Tibial nerve (tissue), 3 donors: Measurements from ENCODE around the gene BIRC6.
"Not testable (repeated sequence)": the region's sequence is repeated elsewhere in the genome, so short reads cannot be mapped to it uniquely, and the experiment has no call there.

Experiments
- POLR2A ChIP-seq, 2 donors: fragments of 450-650 bp; IDR thresholded peaks; one replicate each; pipeline ENCODE4 v1.6.1; 2017; ENCODE audit warnings: antibody characterized with exemption in 2 of 2, mild to moderate bottlenecking in 2 of 2, moderate library complexity in 2 of 2
- TF ChIP-seq, protein P1 (sequence below), 5 experiments: fragments of 200-600 bp in 3 of 5; fragments of 450-650 bp in 2 of 5; sonication (generic) in 3 of 5; IDR thresholded peaks; one replicate each; pipeline ENCODE4 v1.5.1; 2016 to 2019; ENCODE audit warnings: antibody characterized with exemption in 5 of 5, mild to moderate bottlenecking in 3 of 5, moderate library complexity in 2 of 5

DNA sequence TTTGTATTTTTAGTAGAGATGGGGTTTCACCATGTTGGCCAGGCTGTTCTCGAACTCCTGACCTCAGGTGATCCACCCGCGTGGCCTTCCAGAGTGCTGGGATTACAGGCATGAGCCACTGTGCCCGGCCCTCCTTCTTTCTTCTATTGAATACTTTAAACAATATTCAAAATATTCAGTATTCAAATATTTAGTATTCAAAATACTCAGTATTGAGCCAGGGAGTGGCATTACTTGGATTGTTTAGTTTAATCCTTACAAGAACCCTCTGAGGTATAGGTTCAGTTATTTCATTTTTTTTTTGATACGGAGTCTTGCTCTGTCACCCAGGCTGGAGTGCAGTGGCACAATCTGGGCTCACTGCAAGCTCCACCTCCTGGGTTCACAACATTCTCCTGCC, 281.7 kb downstream of the BIRC6 start:
- TF ChIP-seq, protein P1, sequence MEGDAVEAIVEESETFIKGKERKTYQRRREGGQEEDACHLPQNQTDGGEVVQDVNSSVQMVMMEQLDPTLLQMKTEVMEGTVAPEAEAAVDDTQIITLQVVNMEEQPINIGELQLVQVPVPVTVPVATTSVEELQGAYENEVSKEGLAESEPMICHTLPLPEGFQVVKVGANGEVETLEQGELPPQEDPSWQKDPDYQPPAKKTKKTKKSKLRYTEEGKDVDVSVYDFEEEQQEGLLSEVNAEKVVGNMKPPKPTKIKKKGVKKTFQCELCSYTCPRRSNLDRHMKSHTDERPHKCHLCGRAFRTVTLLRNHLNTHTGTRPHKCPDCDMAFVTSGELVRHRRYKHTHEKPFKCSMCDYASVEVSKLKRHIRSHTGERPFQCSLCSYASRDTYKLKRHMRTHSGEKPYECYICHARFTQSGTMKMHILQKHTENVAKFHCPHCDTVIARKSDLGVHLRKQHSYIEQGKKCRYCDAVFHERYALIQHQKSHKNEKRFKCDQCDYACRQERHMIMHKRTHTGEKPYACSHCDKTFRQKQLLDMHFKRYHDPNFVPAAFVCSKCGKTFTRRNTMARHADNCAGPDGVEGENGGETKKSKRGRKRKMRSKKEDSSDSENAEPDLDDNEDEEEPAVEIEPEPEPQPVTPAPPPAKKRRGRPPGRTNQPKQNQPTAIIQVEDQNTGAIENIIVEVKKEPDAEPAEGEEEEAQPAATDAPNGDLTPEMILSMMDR (IDR thresholded peaks at IDR 0.05): not testable (repeated sequence)
- not testable (repeated sequence) for TF ChIP-seq POLR2A (IDR thresholded peaks at IDR 0.05)
